HepG2 (cell line): Measurements from ENCODE around the gene OBSL1. TPM values are rescaled to one million over a fixed set of nuclear protein-coding genes. Genes with fewer than 3 reads are reported as not detected.

Experiments used
- ATAC-seq: fragments of 200-7000 bp; cut with Tn5 transposase; 3 replicates; pipeline ENCODE4 v1.9.1; 2020; ENCODE audit warnings: mild to moderate bottlenecking, moderate library complexity
- BruUV-seq: library from RNA; stranded (reverse); fragments of 400-500 nt; replicated peaks from 2 replicates; lab custom pipeline; 2021; lab: Mats Ljungman, UMichigan
- CTCF ChIA-PET: fragments of 300-600 bp; formaldehyde crosslinking; extraction: SDS; loops from one replicate; lab custom pipeline; 2021; ENCODE audit warnings: low total read pairs, inconsistent platforms, low intra/inter-chr PET ratio; lab: Yijun Ruan, JAX
- POLR2A ChIA-PET: fragments of 350-600 bp; sonication (Branson Sonifier 250); formaldehyde crosslinking; loops from one replicate; lab custom pipeline; 2020; ENCODE audit warnings: antibody characterized with exemption, inconsistent platforms; lab: Yijun Ruan, JAX
- DNase-seq: peaks from one replicate; pipeline ENCODE4 v3.0.0-alpha.2; 2015; ENCODE audit warnings: low spot score
- FAIRE-seq: peaks from 3 replicates; lab custom pipeline; 2011; peaks lifted over from hg19 to GRCh38; lab: Jason Lieb, UNC
- H2AFZ ChIP-seq: one replicate; pipeline ENCODE4 v1.6.1; 2011; ENCODE audit warnings: low read length, inconsistent platforms
- H3K27ac ChIP-seq: fragments of 300-600 bp; 3 replicates; pipeline ENCODE4 v1.8.0; 2011; ENCODE audit warnings: mixed run types, mild to moderate bottlenecking, mixed read lengths, low read length, inconsistent platforms; ENCODE audit not compliant: insufficient read depth; ENCODE audit errors: extremely low read length
- H3K27me3 ChIP-seq, 2 experiments: fragments of 200-600 bp in 1 of 2; 2 replicates in 1 of 2; 3 replicates in 1 of 2; pipeline versions ENCODE4 v1.6.0 to v1.8.0; 2011; ENCODE audit warnings: low read length in 2 of 2, mild to moderate bottlenecking in 2 of 2, moderate library complexity in 2 of 2, inconsistent platforms in 1 of 2; ENCODE audit not compliant: insufficient read depth in 2 of 2, control insufficient read depth in 1 of 2
- H3K36me3 ChIP-seq, 2 experiments: fragments of 200-600 bp in 1 of 2; replicated peaks in 1 of 2; 2 replicates in 1 of 2; 3 replicates in 1 of 2; pipeline versions ENCODE4 v1.5.1 to v1.8.0; 2011; ENCODE audit warnings: low read length in 2 of 2, inconsistent platforms in 1 of 2; ENCODE audit not compliant: insufficient read depth in 2 of 2, control insufficient read depth in 1 of 2
- H3K4me1 ChIP-seq: 2 replicates; pipeline ENCODE4 v1.5.1; 2012; ENCODE audit warnings: low read length, inconsistent platforms; ENCODE audit not compliant: insufficient read depth
- H3K4me2 ChIP-seq: 2 replicates; pipeline ENCODE4 v1.6.0; 2011; ENCODE audit warnings: low read depth, low read length, inconsistent platforms
- H3K4me3 ChIP-seq, 3 experiments: fragments of 200-600 bp in 1 of 3; sonication (generic), shearing (Covaris generic) in 1 of 3; replicated peaks in 1 of 3; 2 replicates each; pipeline ENCODE4 v1.5.1; 2011 to 2016; ENCODE audit warnings: low read length in 3 of 3, inconsistent platforms in 2 of 3, low read depth in 2 of 3, mild to moderate bottlenecking in 2 of 3, control low read depth in 1 of 3, mixed read lengths in 1 of 3; ENCODE audit not compliant: insufficient read depth in 1 of 3
- H3K79me2 ChIP-seq: one replicate; pipeline ENCODE4 v1.6.1; 2011; ENCODE audit warnings: low read length, inconsistent platforms; ENCODE audit not compliant: insufficient read depth
- H3K9ac ChIP-seq: 2 replicates; pipeline ENCODE4 v1.6.0; 2011; ENCODE audit warnings: mild to moderate bottlenecking, low read depth, low read length, inconsistent platforms; ENCODE audit not compliant: insufficient read depth
- H3K9me3 ChIP-seq: 2 replicates; pipeline ENCODE4 v1.5.1; 2012; ENCODE audit warnings: mild to moderate bottlenecking, low read length
- H4K20me1 ChIP-seq: 2 replicates; pipeline ENCODE4 v1.6.0; 2011; ENCODE audit warnings: inconsistent platforms, mild to moderate bottlenecking, low read length, moderate library complexity; ENCODE audit not compliant: insufficient read depth
- AGO2 ChIP-seq: fragments of 200-400 bp; formaldehyde crosslinking; optimal IDR thresholded peaks from 2 replicates; pipeline ENCODE3; 2017; ENCODE audit warnings: mild to moderate bottlenecking, low read depth, low read length, moderate library complexity
- ATF7-NPFF ChIP-seq: sonication (generic); formaldehyde crosslinking; IDR thresholded peaks from 2 replicates; pipeline ENCODE4 v1.8.1; 2023; ENCODE audit warnings: mild to moderate bottlenecking, low read depth, missing genetic modification reagents, moderate library complexity
- CBX1 ChIP-seq: IDR thresholded peaks from one replicate; pipeline ENCODE4 v1.6.1; 2016; ENCODE audit warnings: antibody characterized with exemption, low read depth
- CEBPB ChIP-seq: IDR thresholded peaks from 2 replicates; pipeline ENCODE4 v1.6.1; 2011; ENCODE audit warnings: low read depth, low read length, improper control_type of control experiment, borderline replicate concordance
- DMTF1 ChIP-seq: sonication (generic); formaldehyde crosslinking; IDR thresholded peaks from 2 replicates; pipeline ENCODE4 v1.4.0; 2020; ENCODE audit warnings: mild to moderate bottlenecking, missing genetic modification reagents
- FLYWCH1 ChIP-seq: sonication (generic); formaldehyde crosslinking; IDR thresholded peaks from 2 replicates; pipeline ENCODE4 v1.8.1; 2023; ENCODE audit warnings: mild to moderate bottlenecking, missing genetic modification reagents
- HOXA3 ChIP-seq: sonication (generic); formaldehyde crosslinking; IDR thresholded peaks from 2 replicates; pipeline ENCODE4 v1.5.0; 2020; ENCODE audit warnings: missing genetic modification reagents
- KAT8 ChIP-seq: IDR thresholded peaks from 2 replicates; pipeline ENCODE4 v1.6.1; 2016; ENCODE audit warnings: missing genetic modification reagents, missing compliant biosample characterization
- NR2F1 ChIP-seq, 2 experiments: fragments of 450-650 bp in 1 of 2; formaldehyde crosslinking in 1 of 2; IDR thresholded peaks; 2 replicates each; pipeline versions ENCODE4 v1.5.0 to v1.6.1; 2016 to 2020; ENCODE audit warnings: mild to moderate bottlenecking in 1 of 2, missing compliant biosample characterization in 1 of 2, missing genetic modification reagents in 1 of 2, moderate library complexity in 1 of 2
- PHF20 ChIP-seq: sonication (generic); formaldehyde crosslinking; IDR thresholded peaks from 2 replicates; pipeline ENCODE4 v1.5.0; 2020; ENCODE audit warnings: mild to moderate bottlenecking, missing genetic modification reagents
- POLR2A ChIP-seq, 2 experiments: IDR thresholded peaks; 2 replicates each; pipeline ENCODE4 v1.6.1; 2011; ENCODE audit warnings: low read depth in 2 of 2, low read length in 2 of 2, mild to moderate bottlenecking in 1 of 2, moderate library complexity in 1 of 2; ENCODE audit not compliant: insufficient read depth in 1 of 2
- RAD51 ChIP-seq: fragments of 450-650 bp; IDR thresholded peaks from 2 replicates; pipeline ENCODE4 v1.6.1; 2016; ENCODE audit warnings: borderline replicate concordance
- RXRA ChIP-seq: sonication (generic); formaldehyde crosslinking; IDR thresholded peaks from 2 replicates; pipeline ENCODE4 v1.5.1; 2020; ENCODE audit warnings: missing genetic modification reagents
- TBX3 ChIP-seq: fragments of 450-650 bp; IDR thresholded peaks from 2 replicates; pipeline ENCODE4 v1.6.1; 2017; ENCODE audit warnings: antibody characterized with exemption, mild to moderate bottlenecking, inconsistent platforms, borderline replicate concordance
- ZBTB25 ChIP-seq: IDR thresholded peaks from 2 replicates; pipeline ENCODE4 v1.6.1; 2018; ENCODE audit warnings: missing genetic modification reagents
- ZFP1 ChIP-seq: IDR thresholded peaks from 2 replicates; pipeline ENCODE4 v1.6.1; 2016
- ZNF235 ChIP-seq: sonication (generic); formaldehyde crosslinking; IDR thresholded peaks from 2 replicates; pipeline ENCODE4 v1.8.1; 2023; ENCODE audit warnings: mild to moderate bottlenecking, missing genetic modification reagents, borderline replicate concordance
- ZNF337 ChIP-seq: sonication (generic); formaldehyde crosslinking; IDR thresholded peaks from 2 replicates; pipeline ENCODE4 v1.5.1; 2020; ENCODE audit warnings: missing genetic modification reagents, low read depth, mild to moderate bottlenecking, borderline replicate concordance
- ZNF580 ChIP-seq: IDR thresholded peaks from 2 replicates; pipeline ENCODE4 v1.6.1; 2016; ENCODE audit warnings: low read depth, borderline replicate concordance
- WGBS: methylation state at CpG from one replicate; pipeline ENCODE4 v1.1.6; 2017; ENCODE audit warnings: low lambda C conversion rate; 5-methylcytosine and 5-hydroxymethylcytosine counted together
- in situ Hi-C: cut with HindIII; loops from 2 replicates; pipeline ENCODE4 v1.10.0; 2017; ENCODE audit warnings: low pct_unique_long_range_greater_than_20kb; ENCODE audit not compliant: extremely low pct_ligation_motif_present
- intact Hi-C: fragments of 100-400 bp; cut with micrococcal nuclease; formaldehyde crosslinking; loops from one replicate; pipeline ENCODE4 v1.10.0; 2022; ENCODE audit not compliant: unreplicated experiment
- polyA plus RNA-seq, 8 experiments: library from polyadenylated mRNA; depleted of rRNA in 3 of 8; stranded (reverse) in 7 of 8; unstranded in 1 of 8; fragments of >200 nt; fragmentation: Illumina TruSeq in 4 of 8; extraction: Trizol in 4 of 8; gene quantifications; 2 replicates each; pipeline versions ENCODE4 v1.2.1 to v1.2.3, GENCODE V29; 2011 to 2016; ENCODE audit warnings: low read depth in 4 of 8, missing spikeins in 1 of 8, mixed read lengths in 1 of 8; ENCODE audit not compliant: insufficient read depth in 1 of 8
- total RNA-seq, 5 experiments: library from RNA; depleted of rRNA; stranded (reverse); fragments of >200 nt; fragmentation: Illumina TruSeq; extraction: Trizol; gene quantifications; 2 replicates each; pipeline ENCODE4 v1.2.3, GENCODE V29; 2016; ENCODE audit warnings: low read depth in 1 of 5

The OBSL1 gene
- total and polyA plus RNA-seq, 2 of the 13 experiments (the other 11 are each of a cell fraction or from before 2014, with no cell fraction given) = 86.7 to 218 TPM

- no peak overlapping the region for H3K27ac ChIP-seq
- in situ Hi-C loops = no loop called here
- WGBS = 90% methylated on average over 20 of the region's 20 CpGs
- no peaks in the 10 kb centered on the region for H3K27me3 ChIP-seq
- no peak for FAIRE-seq
- H3K9me3 ChIP-seq = no peaks in the 10 kb centered on the region
- no peak for TF ChIP-seq ZBTB25 (CRISPR knock-in tag)
- TF ChIP-seq ZFP1 (CRISPR knock-in tag) = no peak
- TF ChIP-seq ZNF235 (CRISPR knock-in tag) = no peak
- TF ChIP-seq KAT8 (CRISPR knock-in tag) = no peak
- TF ChIP-seq FLYWCH1 (CRISPR knock-in tag) = no peak
- TF ChIP-seq ZNF580 (CRISPR knock-in tag) = no peak
- peak; percentile 32 for TF ChIP-seq AGO2
- TF ChIP-seq POLR2A (IDR thresholded peaks at IDR 0.05; ENCODE audit: insufficient read depth in 1 of 2, low read depth in 2 of 2, low read length in 2 of 2) = 0 out of 4 replicates have a peak, but pooled peaks of 1 of the 2 experiments have one; percentile 33
- TF ChIP-seq HOXA3 (CRISPR knock-in tag) = no peak
- TF ChIP-seq ZNF337 (CRISPR knock-in tag) = no peak
- no peak for TF ChIP-seq DMTF1 (CRISPR knock-in tag)
- 0 out of 4 replicates have a peak, but pooled peaks of 1 of the 2 experiments have one; percentile 30 for TF ChIP-seq NR2F1 (CRISPR knock-in tag; IDR thresholded peaks at IDR 0.05)
- TF ChIP-seq PHF20 (CRISPR knock-in tag) = no peak
- TF ChIP-seq CBX1 = no peak
- 0 out of 2 replicates have a peak, but pooled peaks have one; percentile 25 for TF ChIP-seq RXRA (CRISPR knock-in tag)
- no peak for TF ChIP-seq RAD51
- TF ChIP-seq ATF7-NPFF (CRISPR knock-in tag) = no peak
- TF ChIP-seq CEBPB = no peak
- no peak for TF ChIP-seq TBX3
- TF ChIP-seq, all 625 proteins: peak for 4
- BruUV-seq = no TSS peak
- Histone ChIP-seq H4K20me1 (no peaks in the 10 kb centered on the region), H3K4me2 (no peak overlapping the region), H3K79me2 (no peaks in the 10 kb centered on the region), H3K4me1 (peaks cover 31% of the 10 kb centered on the region), H3K4me3 (no peak overlapping the region), H3K36me3 (peaks cover 10 to 16% of the 10 kb centered on the region in 2 experiments; a peak in 4 of 5 replicates), H2AFZ (no peak overlapping the region), H3K9ac (no peak overlapping the region)
- DNase-seq = no peak
- POLR2A ChIA-PET = interaction anchor here (0.9 to 4.2 kb wide), 4 partner anchors 12 to 38 kb away, joined by 4 to 45 read pairs (median 18); partner anchors contain the start of genes CHPF, INHA, OBSL1 and STK11IP
- no peak for ATAC-seq
- intact Hi-C loops = no loop called here
- CTCF ChIA-PET = interaction anchor here (2.7 to 3.7 kb wide), 2 partner anchors 18 to 83 kb away, joined by 19 to 28 read pairs; no protein-coding TSS in a partner anchor
Observed at GRCh38 chr2:219559156-219559915, 12.0 kb downstream of the OBSL1 start.
